Epithelial cell of esophagus (primary cell): Measurements from ENCODE around the gene PDE9A.

Experiments
- DNase-seq: peaks from one replicate; pipeline ENCODE4 v3.0.0; 2010; ENCODE audit warnings: low read depth
- H3K4me3 ChIP-seq: 2 replicates; pipeline ENCODE4 v1.5.1; 2011; ENCODE audit warnings: mild to moderate bottlenecking, low read length, control low read depth
- TF ChIP-seq, protein P1 (sequence below): IDR thresholded peaks from 2 replicates; pipeline ENCODE4 v1.5.1; 2011; ENCODE audit warnings: low read depth, mild to moderate bottlenecking, low read length, control low read depth, inconsistent platforms; ENCODE audit not compliant: insufficient read depth; ENCODE audit errors: missing control alignments

PDE9A gene

DNA sequence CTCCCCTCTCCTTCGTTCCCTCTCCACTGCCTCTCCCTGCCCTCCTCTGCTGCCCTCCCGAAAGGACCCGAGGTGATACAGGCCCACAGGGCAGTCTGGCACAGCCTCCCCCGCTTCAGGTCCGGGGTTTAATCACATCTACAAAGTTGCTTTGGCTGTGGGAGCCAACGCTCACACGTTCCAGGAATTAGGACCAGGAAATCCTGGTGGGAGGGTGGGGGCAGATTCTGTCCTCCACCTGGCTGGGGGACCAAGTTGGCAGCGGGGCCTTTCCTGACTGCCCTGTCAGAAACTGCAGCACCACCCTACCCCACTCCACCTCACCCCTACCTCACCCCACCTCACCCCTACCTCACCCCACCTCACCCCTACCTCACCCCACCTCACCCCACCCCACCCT, 130.9 kb downstream of the PDE9A start:
- no peak overlapping the region for H3K4me3 ChIP-seq
- no peak for DNase-seq
- TF ChIP-seq, protein P1, sequence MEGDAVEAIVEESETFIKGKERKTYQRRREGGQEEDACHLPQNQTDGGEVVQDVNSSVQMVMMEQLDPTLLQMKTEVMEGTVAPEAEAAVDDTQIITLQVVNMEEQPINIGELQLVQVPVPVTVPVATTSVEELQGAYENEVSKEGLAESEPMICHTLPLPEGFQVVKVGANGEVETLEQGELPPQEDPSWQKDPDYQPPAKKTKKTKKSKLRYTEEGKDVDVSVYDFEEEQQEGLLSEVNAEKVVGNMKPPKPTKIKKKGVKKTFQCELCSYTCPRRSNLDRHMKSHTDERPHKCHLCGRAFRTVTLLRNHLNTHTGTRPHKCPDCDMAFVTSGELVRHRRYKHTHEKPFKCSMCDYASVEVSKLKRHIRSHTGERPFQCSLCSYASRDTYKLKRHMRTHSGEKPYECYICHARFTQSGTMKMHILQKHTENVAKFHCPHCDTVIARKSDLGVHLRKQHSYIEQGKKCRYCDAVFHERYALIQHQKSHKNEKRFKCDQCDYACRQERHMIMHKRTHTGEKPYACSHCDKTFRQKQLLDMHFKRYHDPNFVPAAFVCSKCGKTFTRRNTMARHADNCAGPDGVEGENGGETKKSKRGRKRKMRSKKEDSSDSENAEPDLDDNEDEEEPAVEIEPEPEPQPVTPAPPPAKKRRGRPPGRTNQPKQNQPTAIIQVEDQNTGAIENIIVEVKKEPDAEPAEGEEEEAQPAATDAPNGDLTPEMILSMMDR, result no peak

DNA sequence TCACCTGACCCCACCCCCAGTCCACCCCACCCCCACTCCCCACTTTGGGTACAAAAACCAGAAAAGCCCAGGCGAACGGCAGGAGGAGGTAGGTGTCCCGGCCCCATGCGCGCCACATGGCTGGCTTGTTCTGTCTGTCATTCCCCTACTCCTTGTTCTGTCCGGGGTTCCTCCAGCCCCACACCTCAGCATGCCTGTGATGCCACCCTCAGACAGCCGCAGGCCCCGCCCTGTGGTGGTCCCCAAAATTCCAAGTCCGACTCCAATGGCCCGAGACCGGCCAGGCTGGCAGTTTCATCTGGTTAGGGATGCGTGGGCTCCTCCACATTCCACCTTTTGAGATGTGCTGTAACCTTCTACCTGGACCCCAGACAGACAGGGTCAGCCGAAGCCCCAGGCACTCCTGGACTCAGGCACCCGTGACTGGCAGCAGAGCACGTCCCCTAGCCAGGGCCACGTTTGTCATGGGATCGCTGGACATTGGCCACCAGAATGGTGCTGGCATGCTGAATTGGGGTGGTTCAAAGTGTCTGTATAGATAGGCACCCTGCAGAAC, 131.6 kb downstream of the PDE9A start:
- TF ChIP-seq, protein P1, result no peak
- no peak for DNase-seq
- H3K4me3 ChIP-seq, result no peak overlapping the region

DNA sequence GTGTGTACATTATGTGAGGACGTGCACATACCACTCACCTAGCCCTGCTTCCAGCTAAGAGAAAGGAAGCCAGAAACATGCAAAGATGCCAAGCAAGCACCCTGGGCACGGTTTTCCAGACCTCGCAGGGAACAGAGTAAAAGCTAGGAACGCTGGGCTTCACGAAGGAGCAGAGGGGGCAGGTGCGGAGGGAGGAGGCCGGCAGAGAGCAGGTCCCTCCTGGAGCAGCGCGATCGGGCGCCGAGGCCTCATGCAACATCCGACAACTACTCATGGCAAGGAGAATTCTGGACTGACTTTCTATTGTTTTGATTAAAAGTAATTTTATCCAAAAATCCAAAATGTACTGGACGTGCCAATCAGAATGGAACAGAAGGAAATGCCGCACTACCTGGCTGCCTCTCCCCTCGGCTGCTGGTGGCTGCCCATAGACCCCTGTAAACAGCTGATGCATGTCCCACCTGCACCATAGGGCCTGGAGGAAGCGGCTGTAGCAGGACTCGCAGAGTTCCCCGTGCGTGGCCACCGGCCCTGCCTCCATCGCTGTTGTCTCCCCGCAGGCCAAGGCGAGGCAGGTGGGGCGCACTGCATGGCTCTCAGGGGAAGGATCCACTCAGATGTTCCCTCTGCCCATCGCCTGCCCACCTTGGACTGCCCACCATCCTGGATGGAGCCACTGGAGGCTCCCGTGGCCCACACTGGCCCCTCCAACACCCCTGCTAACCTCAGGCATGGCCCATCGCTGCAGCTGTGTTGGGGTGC, 132.4 kb downstream of the PDE9A start:
- no peak for DNase-seq
- H3K4me3 ChIP-seq, result no peak overlapping the region
- TF ChIP-seq, protein P1, result no peak

DNA sequence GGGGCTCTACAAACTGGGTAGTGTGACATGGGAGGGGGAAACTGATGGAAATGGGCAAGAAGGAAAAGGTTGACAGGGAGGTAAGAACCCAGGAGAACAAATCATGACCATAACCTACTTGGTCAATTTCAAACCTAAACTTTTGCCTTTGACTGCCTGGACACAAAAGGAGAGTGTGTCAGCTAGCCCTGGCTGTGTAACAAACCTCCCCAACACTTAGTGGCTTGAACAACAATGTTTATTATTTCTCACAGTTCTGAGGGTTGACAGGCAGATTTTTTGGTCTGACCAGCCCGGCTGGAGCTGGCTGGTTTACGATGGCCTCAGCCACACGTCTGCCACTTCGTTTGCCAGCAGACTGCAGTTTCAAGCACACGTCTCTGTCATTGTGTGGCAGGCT, 133.5 kb downstream of the PDE9A start:
- TF ChIP-seq, protein P1, result no peak
- DNase-seq, result no peak
- H3K4me3 ChIP-seq, result no peak overlapping the region

DNA sequence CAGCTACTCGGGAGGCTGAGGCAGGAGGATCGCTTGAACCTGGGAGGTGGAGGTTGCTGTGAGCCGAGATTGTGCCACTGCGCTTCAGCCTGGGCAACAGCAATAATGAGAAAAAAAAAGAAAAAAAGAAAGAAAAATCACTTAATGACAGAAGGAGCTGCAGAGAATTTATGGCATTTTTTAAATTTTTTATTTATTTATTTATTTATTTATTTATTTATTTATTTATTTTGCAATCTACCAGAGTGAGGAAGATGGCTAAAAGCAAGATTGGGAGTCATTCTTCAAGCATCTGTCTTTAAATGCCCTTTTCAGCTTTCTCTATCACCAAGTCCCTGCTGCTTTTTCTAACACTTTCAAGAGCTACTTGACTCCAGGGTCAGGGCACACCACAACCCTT, 134.2 kb downstream of the PDE9A start:
- H3K4me3 ChIP-seq, result no peak overlapping the region
- no peak for DNase-seq
- TF ChIP-seq, protein P1, result no peak

DNA sequence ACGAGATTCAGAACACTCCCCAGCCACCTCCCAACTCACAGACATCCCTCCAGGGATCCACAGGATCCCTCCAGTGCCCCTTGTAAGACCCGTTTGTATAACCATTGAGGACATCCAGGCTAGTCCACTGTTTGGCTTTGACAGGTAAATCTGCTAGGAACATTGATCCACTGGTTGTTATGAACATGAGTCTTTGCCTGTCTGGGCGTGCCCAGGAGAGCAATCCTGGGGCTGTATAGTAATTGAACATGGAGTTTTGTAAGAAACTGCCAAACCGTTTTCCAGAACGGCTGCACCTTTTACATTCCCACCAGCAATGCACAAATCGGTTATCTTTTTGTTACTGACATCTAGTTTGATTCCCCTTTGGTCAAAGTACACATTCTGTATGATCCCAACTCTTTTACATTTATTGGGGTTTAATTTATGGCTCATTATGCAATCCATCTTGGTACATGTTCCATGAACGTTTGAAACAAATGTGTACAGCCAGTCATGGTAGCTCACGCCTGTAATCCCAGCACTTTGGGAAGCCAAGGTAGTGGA, 137.2 kb downstream of the PDE9A start:
- H3K4me3 ChIP-seq, result no peak overlapping the region
- DNase-seq, result peak; percentile 69
- TF ChIP-seq, protein P1, result no peak
